ENCODE results near the gene ACSF2. TPM values are rescaled to one million over a fixed set of nuclear protein-coding genes. Genes with fewer than 3 reads are reported as not detected.
A peak's percentile ranks its signal among the peaks of the same experiment; 100 is the strongest.
"Not testable (repeated sequence)": the region's sequence is repeated elsewhere in the genome, so short reads cannot be mapped to it uniquely, and the experiment has no call there.

ACSF2 gene
- total RNA-seq, 1 donor from 2014 or later, result 56.1 TPM

- DNase-seq (ENCODE audit: low spot score) (no peak), ATAC-seq (no peak)
Measured at GRCh38 chr17:50461550-50462132, 35.6 kb downstream of the ACSF2 start.

DNA sequence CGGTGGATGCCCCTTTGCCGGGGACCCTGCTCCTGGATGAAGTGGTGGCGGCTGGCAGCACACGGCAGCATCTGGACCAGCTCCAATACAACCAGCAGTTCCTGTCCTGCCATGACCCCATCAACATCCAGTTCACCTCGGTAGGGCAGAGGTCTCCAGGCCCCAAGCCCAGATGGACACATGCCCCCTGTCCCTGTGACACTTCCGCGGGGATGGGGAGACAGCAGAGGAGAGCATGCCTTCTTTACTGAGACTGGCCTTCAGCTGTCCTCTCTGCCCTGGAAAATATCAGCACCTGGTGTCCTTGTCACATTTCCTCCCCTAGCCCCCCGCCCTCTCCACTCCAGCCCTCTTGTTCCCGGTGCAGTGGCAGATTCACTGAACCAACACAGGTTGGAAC is 36.4 kb downstream of the ACSF2 start:
- DNase-seq (ENCODE audit: low spot score) (peak; percentile 85), ATAC-seq (peak; percentile 62)

DNA sequence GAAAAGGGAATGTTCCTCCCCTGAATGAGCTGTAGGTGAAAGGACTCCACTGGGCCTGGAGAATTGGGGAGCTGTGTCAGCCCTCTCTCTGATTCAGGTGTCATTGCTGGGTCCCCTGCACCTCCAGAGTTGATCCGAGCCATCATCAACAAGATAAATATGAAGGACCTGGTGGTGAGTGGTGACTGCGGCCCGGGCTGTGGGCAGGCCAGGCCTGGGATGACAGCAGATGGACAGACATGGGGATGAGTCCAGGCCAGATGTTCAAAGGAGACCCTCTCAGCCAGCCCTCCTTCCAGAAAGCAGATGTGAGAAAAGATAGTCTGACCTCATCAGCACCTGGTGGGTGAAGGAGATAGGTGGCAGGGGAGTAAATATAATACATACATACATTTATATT is 38.1 kb downstream of the ACSF2 start:
- ATAC-seq (no peak), DNase-seq (ENCODE audit: low spot score) (no peak)

DNA sequence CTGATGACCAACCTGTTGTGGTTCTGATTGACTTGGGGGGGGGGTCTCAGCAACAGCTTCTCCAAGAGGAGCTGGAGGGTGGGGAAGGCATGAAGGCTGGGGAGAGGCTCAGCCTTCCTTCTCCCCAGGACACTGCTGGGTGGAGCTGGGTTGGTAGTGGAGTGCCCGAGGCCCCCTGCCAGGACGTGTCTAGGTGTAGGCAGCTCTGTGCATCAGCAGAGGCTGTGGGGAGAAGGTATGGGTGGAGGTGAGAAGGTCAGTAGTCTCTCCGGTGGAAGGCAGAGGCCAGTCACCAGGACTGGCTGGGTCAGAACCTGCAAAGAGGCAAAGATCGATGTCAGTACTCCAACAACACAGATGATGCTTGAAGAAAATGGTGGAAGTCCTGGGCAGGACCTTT is 38.7 kb downstream of the ACSF2 start:
- DNase-seq (ENCODE audit: low spot score) (no peak), ATAC-seq (no peak)

DNA sequence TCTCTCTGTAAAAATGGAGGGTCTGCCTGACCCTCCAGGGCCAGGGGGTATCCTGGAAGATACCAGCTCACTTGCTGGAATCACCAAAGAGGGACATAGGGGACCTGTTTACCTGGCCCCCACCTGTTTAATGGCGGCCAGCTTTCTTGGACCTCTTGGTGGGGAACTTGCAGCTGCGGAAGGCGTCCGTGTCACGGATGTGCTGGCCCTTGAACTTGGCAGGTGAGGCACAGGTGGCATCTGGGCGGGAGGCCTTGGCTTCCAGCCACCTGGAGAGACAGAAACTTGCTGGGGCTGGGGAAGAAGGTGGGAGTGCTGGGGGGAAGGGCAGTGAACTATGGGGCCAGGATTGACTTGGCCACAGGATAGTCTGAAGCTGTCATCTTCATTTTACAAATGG is 39.2 kb downstream of the ACSF2 start:
- no peak for DNase-seq (ENCODE audit: low spot score)
- no peak for ATAC-seq

DNA sequence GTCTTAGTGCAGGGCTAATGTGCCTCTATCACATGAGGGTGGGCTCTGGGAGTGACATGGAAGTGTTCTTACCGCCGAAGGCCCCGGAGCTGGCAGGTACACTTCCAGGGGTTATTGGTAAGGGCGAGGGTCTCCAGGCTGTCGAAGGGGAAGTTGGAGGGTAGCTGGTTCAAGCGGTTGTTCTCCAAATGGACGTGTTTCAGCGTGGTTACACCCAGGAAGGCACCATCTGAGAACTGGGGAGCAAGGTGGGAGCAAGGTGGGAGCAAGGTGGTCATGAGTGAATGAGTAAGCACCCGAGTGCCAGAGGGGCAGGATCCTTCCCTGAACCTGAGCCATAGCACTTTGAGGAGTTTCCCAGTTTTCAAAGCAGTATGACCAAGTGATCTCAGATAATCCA is 39.6 kb downstream of the ACSF2 start:
- ATAC-seq (no peak), DNase-seq (ENCODE audit: low spot score) (no peak)

- ATAC-seq (peak; percentile 78), DNase-seq (ENCODE audit: low spot score) (peak; percentile 90)
Measured at GRCh38 chr17:50466371-50467113, 40.5 kb downstream of the ACSF2 start.

GRCh38 chr17:50467114-50467854 is 41.3 kb downstream of the ACSF2 start:
- ATAC-seq (no peak), DNase-seq (ENCODE audit: low spot score) (no peak)

- DNase-seq (ENCODE audit: low spot score), result no peak
- ATAC-seq, result no peak
Measured at GRCh38 chr17:50467855-50468303, 41.9 kb downstream of the ACSF2 start.

DNA sequence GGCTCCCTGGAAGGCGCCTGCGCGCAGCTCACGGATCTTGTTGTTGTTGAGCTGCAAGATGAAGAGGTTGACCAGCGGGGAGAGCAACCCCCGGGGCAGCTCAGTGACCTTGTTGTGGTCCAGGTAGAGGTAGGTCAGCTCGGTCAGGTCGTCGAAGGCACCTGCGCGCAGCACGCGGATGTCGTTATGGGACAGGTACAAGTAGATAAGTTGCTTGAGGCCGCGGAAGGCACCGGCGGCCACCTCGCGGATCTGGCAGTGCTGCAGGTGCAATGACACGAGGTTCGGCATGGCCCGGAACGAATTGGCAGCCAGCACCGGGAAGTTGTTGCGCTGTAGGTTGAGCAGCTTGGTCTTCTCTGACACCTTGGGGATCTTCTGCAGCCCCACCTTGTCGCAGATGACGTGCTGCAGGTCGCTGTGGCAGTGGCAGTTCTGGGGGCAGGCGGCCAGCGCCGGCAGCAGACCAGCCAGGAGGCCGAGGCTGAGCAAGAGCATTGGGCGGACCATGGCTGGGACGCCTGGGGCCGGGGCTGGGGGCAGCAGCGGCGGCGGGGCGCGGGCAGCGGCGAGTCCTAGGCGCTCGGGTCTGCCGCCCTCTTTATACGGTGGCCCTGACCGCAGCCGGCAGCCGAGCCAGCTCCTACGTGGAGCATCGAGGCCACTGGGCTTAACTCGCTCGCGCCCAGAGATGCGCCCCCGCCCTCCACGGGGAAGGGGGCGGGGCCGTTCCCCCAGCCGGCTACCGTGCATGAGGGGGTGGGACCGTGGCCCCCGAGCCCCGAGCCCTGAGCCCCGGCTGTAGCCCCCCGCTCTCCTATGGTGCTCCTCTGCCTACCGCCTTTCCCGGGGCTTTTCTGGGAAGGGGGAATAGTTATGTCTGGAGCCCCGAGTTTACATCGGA is 42.5 kb downstream of the ACSF2 start, which contains the start of gene CHAD:
Gene CHAD (minus strand): TSS at position 577 of the 904 bp plus-strand sequence. CDS start 67 bp downstream, at position 510.
- DNase-seq (ENCODE audit: low spot score) (no peak), ATAC-seq (peak; percentile 12)

DNA sequence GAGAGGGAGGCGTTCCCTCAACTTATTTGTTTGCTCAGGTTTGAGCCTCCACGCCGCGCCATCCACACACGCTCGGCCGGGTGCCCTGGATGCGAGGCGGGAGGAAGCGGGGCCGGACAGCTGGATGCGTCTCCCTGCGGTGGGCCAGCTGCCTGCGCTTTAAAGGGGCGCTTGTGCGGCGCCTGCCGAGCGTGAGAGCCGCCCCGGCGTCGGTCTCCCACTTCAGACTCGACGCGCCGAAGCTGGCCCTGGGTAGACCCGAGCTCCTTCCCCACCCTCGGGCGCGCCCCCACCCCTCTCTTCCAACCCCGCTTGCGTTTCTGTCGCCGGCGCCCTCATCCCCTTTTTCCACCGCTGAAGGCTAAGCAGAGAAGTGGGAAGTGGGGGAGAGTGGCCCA is 43.2 kb downstream of the ACSF2 start:
- ATAC-seq (no peak), DNase-seq (ENCODE audit: low spot score) (no peak)

DNA sequence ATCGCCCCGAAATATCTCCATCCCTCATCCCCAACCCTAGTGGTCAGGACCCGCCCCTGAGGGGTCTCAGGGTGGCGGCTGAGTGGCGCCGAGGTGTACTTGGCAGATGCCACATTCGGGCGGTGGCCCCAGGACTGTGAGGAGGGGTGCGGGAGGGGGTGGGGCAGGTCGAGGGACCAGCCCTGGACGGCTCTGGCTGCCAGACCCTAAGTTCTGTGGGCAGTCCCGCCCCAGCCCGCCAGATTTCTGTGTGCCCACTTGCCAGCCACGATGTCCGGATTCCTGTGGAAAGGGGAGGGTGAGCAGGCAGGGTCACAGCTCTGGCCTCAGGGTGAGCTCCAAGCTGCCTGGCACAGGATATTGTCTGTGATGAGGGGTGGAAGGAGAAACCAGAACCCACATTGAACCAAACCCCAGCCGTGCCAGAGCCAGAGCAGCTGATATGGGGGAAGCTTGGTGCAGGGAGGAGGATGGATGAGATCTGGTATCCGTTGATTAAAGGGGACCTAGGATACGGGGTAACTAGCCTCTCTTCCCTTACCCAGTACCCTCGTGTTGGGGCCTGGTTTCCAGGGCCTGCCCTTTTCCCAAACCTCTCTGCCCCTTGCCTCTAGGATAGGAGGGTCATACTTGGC is 43.8 kb downstream of the ACSF2 start:
- DNase-seq (ENCODE audit: low spot score) (no peak), ATAC-seq (no peak)

GRCh38 chr17:50470426-50470825 is 44.4 kb downstream of the ACSF2 start:
- DNase-seq (ENCODE audit: low spot score) (no peak), ATAC-seq (no peak)

- ATAC-seq (peak; percentile 6), DNase-seq (ENCODE audit: low spot score) (no peak)
Measured at GRCh38 chr17:50471009-50471905, 45.2 kb downstream of the ACSF2 start.

GRCh38 chr17:50472286-50472685 is 46.3 kb downstream of the ACSF2 start:
- DNase-seq (ENCODE audit: low spot score) (no peak), ATAC-seq (no peak)

GRCh38 chr17:50472761-50473161 is 46.7 kb downstream of the ACSF2 start:
- not testable (repeated sequence) for DNase-seq (ENCODE audit: low spot score); ATAC-seq

- ATAC-seq (no peak), DNase-seq (ENCODE audit: low spot score) (no peak)
Measured at GRCh38 chr17:50473901-50474300, 47.9 kb downstream of the ACSF2 start.

DNA sequence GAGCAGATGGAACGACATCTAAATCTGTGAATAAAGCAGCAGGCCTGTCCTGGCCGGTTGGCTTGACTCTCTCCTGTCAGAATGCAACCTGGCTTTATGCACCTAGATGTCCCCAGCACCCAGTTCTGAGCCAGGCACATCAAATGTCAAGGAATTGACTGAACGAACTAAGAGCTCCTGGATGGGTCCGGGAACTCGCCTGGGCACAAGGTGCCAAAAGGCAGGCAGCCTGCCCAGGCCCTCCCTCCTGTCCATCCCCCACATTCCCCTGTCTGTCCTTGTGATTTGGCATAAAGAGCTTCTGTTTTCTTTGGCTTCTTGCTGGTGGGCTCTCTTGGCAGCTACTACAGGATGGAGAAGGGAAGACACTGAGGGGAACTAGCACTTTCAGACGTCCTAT is 48.5 kb downstream of the ACSF2 start:
- ATAC-seq, result peak; percentile 17
- DNase-seq (ENCODE audit: low spot score), result peak; percentile 77

DNA sequence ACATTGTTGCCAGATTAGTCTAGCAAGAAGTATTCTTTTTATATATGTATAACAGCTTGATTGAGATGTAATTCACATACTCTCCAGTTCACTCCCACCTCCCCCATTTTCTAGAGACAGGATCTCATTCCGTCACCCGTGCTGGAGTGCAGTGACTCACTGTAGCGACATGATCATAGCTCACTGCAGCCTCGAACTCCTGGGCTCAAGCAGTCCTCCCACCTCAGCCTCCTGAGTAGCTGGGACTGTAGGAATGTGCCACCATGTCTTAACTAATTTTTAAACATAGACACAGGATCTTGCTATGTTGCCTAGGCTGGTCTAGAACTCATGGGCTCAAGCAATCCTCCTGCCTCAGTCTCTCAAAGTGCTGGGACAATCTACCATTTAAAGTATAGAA is 49.3 kb downstream of the ACSF2 start:
- DNase-seq (ENCODE audit: low spot score), result no peak
- no peak for ATAC-seq

All from left lobe of liver (tissue), 2 donors.